K562 (cell line): ENCODE results near the gene SERPINA3.

Experiments used
- BRCA1 ChIP-seq, 2 experiments: fragments of 450-650 bp in 1 of 2; sonication (generic) in 1 of 2; formaldehyde crosslinking in 1 of 2; IDR thresholded peaks; 2 replicates each; pipeline versions ENCODE4 v1.5.0 to v1.6.1; 2017 to 2020; ENCODE audit warnings: mild to moderate bottlenecking in 1 of 2, missing genetic modification reagents in 1 of 2
- ZNF24 ChIP-seq: fragments of 450-650 bp; IDR thresholded peaks from 2 replicates; pipeline ENCODE4 v1.6.1; 2016
- ZNF561 ChIP-seq: fragments of 450-650 bp; formaldehyde crosslinking; conservative IDR thresholded peaks from 2 replicates; pipeline ENCODE4 v1.4.0; 2020; ENCODE audit warnings: mild to moderate bottlenecking, moderate library complexity
- TF ChIP-seq, protein P1 (sequence below): sonication (generic); formaldehyde crosslinking; IDR thresholded peaks from 2 replicates; pipeline ENCODE4 v1.8.0; 2022; ENCODE audit warnings: mild to moderate bottlenecking, missing genetic modification reagents, borderline replicate concordance
- TF ChIP-seq, protein P2 (sequence below): conservative IDR thresholded peaks from 2 replicates; pipeline ENCODE4 v1.6.1; 2011; ENCODE audit warnings: low read depth, mild to moderate bottlenecking, low read length; ENCODE audit not compliant: control insufficient read depth

DNA sequence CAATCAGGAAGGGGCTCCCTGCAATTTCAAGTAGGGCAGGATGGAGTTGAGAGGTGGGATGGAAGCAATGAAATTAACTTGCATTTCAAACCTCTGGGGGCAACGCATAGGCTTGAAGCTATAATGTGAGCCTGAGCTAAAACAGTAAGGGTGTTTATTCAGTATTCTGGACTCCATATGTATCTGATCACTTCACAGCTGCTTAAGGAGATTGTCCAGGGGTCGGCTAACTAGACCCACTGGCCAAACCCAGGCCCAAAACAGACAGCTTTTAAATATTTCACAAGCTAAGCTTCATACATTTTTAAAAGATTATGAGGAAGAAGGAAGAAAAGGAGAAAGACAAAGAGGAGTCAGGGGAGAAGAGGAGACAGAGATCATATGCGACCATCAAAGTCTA, 6.8 kb upstream of the SERPINA3 start:
- TF ChIP-seq, protein P1, sequence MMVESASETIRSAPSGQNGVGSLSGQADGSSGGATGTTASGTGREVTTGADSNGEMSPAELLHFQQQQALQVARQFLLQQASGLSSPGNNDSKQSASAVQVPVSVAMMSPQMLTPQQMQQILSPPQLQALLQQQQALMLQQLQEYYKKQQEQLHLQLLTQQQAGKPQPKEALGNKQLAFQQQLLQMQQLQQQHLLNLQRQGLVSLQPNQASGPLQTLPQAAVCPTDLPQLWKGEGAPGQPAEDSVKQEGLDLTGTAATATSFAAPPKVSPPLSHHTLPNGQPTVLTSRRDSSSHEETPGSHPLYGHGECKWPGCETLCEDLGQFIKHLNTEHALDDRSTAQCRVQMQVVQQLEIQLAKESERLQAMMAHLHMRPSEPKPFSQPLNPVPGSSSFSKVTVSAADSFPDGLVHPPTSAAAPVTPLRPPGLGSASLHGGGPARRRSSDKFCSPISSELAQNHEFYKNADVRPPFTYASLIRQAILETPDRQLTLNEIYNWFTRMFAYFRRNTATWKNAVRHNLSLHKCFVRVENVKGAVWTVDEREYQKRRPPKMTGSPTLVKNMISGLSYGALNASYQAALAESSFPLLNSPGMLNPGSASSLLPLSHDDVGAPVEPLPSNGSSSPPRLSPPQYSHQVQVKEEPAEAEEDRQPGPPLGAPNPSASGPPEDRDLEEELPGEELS (CRISPR knock-in tag) = no peak
- no peak for TF ChIP-seq ZNF24
- no peak for TF ChIP-seq ZNF561 (CRISPR knock-in tag)
- TF ChIP-seq BRCA1 (IDR thresholded peaks at IDR 0.05) = no peak
- TF ChIP-seq BRCA1 (CRISPR knock-in tag; IDR thresholded peaks at IDR 0.05) = no peak
- TF ChIP-seq, protein P2, sequence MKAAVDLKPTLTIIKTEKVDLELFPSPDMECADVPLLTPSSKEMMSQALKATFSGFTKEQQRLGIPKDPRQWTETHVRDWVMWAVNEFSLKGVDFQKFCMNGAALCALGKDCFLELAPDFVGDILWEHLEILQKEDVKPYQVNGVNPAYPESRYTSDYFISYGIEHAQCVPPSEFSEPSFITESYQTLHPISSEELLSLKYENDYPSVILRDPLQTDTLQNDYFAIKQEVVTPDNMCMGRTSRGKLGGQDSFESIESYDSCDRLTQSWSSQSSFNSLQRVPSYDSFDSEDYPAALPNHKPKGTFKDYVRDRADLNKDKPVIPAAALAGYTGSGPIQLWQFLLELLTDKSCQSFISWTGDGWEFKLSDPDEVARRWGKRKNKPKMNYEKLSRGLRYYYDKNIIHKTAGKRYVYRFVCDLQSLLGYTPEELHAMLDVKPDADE = no peak
